ENCODE measurements around the gene SEMA5B.

- TF ChIP-seq CTCF (IDR thresholded peaks at IDR 0.05) = no peak
- no peak for TF ChIP-seq POLR2A (IDR thresholded peaks at IDR 0.05)
These were observed 129.3 kb downstream of the SEMA5B start for GRCh38 chr3:122898298-122898697.
